ENCODE measurements around the gene SOS1.
"Not testable (repeated sequence)": the region's sequence is repeated elsewhere in the genome, so short reads cannot be mapped to it uniquely, and the experiment has no call there.

SOS1 gene

GRCh38 chr2:39099870-39100728 lies 20.8 kb downstream of the SOS1 start:
- no peak for DNase-seq (ENCODE audit: low read depth in 2 of 2)

GRCh38 chr2:39099310-39099869 lies 21.5 kb downstream of the SOS1 start:
- DNase-seq (ENCODE audit: low read depth in 2 of 2) = no peak

DNA sequence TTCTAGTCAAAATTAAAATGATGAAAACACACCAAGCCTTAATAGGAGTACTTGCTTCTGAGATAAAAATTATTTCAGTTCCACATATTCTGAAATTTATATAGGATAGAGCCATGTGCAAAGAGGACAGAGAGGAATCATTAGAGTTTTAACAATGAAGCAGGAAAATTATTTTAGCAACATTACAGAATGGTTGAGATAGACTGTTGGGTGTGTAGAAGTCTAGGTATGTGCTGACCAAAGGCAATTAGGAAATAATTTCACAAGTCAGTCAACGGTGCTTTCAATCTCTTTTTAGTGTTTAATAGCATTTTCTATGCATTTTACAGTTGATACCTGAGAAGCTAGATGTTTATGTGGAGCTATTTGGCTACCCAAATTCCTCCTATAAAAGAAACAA lies 25.2 kb downstream of the SOS1 start:
- no peak for DNase-seq (ENCODE audit: low read depth in 2 of 2)

GRCh38 chr2:39094717-39095363 lies 26.0 kb downstream of the SOS1 start:
- DNase-seq (ENCODE audit: low read depth in 2 of 2) = no peak

DNA sequence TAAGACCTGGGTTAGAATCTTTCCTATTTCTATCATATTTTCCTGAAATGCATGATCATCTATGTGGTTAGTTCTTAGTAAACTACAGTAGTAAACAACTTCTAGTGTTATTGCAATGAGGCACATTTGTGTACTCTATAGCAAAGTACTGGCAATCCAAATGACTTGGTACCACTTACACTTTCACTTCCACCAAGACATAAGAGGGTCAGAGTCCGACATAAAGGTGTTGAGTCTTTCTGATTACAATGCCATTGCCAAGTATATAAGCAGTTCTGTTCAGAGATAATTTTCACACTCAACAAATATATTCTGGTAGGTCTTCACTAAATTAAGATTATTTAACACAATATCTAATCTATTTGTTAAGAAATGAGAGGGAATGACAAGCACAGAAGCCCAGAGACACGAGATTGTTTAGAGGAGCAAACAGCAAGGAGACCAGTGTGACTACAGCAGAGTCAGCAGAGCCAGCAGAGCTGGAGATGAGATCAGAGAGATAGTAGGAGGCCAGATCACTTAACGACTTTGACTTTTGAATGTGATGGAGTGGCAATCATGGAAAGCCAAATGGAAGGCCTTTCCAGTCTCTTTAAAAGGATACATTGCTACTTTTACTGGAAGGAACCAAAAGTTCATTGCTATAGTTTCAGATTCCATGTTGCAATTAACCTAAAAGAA lies 27.5 kb downstream of the SOS1 start:
- no peak for DNase-seq (ENCODE audit: low read depth in 2 of 2)

- no peak for DNase-seq (ENCODE audit: low read depth in 2 of 2)
Observed at GRCh38 chr2:39091543-39091942, 29.3 kb downstream of the SOS1 start.

- no peak for DNase-seq (ENCODE audit: low read depth in 2 of 2)
Observed at GRCh38 chr2:39091063-39091462, 29.8 kb downstream of the SOS1 start.

DNA sequence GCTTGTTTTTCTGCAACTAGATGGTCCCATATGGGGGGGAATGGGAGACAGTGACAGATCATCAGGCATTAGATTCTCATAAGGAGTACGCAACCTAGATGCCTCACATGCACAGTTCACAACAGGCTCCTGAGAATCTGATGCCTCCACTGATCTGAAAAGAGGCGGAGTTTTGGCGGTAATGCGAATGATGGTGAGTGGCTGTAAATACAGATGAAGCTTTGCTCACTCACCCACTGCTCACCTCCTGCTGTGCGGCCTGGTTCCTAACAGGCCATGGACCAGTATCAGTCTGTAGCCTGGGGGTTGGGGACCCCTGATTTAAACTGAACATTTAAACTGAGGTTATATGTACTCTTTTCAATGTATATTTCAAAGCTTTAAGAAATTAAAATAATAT lies 40.7 kb downstream of the SOS1 start:
- no peak for DNase-seq (ENCODE audit: low read depth in 2 of 2)

GRCh38 chr2:39069890-39070465 lies 50.9 kb downstream of the SOS1 start:
- DNase-seq (ENCODE audit: low read depth in 2 of 2) = no peak

- DNase-seq (ENCODE audit: low read depth in 2 of 2) = peak in 1 of 2 donors; percentile 2
Observed at GRCh38 chr2:39069136-39069515, 51.7 kb downstream of the SOS1 start.

- no peak for DNase-seq (ENCODE audit: low read depth in 2 of 2)
Observed at GRCh38 chr2:39068299-39069135, 52.3 kb downstream of the SOS1 start.

GRCh38 chr2:39065616-39066015 lies 55.2 kb downstream of the SOS1 start:
- DNase-seq (ENCODE audit: low read depth in 2 of 2) = no peak

DNA sequence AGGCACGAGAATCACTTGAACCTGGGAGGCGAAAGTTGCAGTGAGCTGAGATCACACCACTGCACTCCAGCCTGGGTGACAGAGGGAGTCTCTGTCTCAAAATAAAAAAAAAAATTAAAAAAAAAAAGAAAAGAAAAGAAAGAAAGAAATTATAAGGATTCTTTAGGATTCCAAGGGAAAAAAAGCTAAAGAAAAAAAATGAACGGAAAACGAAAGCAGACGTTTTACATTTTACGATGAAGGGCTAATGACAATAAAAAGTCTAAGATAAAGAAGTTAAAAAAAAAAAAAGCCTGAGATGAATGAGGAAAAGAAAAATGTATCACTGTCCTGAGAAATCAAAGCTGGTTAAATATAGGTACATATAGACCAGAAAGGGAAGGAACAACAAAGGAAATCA lies 58.5 kb downstream of the SOS1 start:
- no peak for DNase-seq (ENCODE audit: low read depth in 2 of 2)

- no peak for DNase-seq (ENCODE audit: low read depth in 2 of 2)
Observed at GRCh38 chr2:39061280-39061679, 59.6 kb downstream of the SOS1 start.

DNA sequence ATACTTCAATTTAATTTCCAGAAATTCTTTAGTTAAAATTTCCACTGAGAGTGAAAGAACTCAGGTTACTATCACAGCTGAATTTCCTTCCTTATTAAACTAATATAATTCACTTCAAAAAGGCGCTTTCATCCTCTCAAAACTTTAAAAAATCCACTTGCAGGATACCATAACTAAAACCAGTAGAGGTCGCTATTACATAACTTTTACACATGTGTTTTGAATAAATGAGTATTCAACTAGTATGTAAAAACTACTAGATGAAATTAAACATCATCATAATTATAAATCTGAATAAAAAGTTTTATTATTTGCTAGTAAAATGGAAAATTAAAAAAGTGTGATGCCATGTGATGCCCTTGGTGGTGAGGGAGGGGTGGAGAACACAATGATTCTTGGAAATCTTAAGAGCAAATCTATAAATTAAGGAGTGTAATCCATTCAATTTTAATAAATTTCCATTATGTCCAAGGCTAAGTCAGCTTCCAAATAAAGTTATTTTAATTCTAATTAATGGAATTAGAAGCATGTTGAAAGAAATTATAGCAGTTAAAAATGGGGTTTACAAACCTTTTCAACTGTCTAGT lies 61.4 kb downstream of the SOS1 start:
- DNase-seq (ENCODE audit: low read depth in 2 of 2) = no peak

DNA sequence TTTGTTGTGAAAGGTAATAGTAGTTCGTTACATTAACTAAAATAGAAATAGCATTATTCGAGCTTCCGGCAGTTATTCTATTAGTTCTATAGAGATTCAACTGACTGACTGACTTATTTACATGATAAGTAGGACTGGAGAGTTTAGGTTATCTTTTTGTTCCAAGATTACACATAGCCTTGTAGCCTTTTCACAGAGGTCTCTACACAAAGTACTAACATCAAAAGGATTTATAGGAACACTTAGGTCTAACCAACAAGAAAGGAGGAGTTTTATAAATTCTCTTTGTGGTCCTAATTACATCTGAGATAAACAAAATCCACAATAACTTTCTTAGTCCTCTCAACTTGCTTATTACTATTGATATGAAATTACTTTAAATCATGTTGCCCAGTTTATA lies 62.8 kb downstream of the SOS1 start:
- no peak for DNase-seq (ENCODE audit: low read depth in 2 of 2)

- DNase-seq (ENCODE audit: low read depth in 2 of 2) = not testable (repeated sequence)
Observed at GRCh38 chr2:39052665-39053064, 68.2 kb downstream of the SOS1 start.

DNA sequence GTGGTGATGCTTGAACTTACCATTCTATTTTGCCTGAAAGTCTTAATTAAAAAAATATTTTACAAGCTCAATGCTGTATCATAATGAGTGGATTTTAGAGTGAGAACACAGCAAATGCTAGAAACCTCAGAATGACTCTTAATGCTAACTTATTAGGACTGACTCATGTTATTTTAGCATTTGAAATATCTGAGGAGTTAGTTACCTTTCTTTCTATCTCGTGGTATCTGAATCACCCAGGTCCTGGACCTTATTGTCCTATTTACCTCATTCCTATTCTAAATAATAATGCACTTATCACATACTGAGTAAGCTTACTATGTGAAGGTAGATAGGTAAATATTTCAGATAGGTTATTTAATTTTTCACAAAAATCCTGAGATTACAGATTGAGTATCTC lies 70.7 kb downstream of the SOS1 start:
- no peak for DNase-seq (ENCODE audit: low read depth in 2 of 2)

- no peak for DNase-seq (ENCODE audit: low read depth in 2 of 2)
Observed at GRCh38 chr2:39039072-39039471, 81.8 kb downstream of the SOS1 start.

DNA sequence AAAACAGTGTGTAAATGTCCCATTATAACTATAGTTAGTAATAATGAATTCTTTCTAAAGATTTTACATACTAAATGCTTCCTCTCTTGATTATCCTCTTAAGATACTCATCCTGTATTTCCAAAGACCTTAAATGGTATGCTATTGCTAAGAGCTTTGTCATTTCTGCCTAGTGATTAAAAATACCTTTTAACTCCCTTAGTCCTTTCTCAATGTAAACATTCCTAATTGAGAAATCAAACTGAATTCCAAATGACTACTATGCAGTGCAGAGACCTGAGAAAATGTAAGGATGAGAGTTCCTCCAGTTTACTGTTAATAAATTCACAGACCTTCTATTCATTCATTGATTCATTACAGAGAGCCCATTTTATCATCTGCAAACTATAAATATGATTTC lies 86.9 kb downstream of the SOS1 start:
- no peak for DNase-seq (ENCODE audit: low read depth in 2 of 2)

- DNase-seq (ENCODE audit: low read depth in 2 of 2) = no peak
Observed at GRCh38 chr2:39027421-39027820, 93.4 kb downstream of the SOS1 start.
